IPS-NIHi7 (cell line): ENCODE results near the gene PPP6R1.

Experiments
- DNase-seq: peaks from one replicate; pipeline ENCODE4 v3.0.0; 2012; ENCODE audit warnings: mixed read lengths; ENCODE audit errors: extremely low spot score

PPP6R1 gene

DNA sequence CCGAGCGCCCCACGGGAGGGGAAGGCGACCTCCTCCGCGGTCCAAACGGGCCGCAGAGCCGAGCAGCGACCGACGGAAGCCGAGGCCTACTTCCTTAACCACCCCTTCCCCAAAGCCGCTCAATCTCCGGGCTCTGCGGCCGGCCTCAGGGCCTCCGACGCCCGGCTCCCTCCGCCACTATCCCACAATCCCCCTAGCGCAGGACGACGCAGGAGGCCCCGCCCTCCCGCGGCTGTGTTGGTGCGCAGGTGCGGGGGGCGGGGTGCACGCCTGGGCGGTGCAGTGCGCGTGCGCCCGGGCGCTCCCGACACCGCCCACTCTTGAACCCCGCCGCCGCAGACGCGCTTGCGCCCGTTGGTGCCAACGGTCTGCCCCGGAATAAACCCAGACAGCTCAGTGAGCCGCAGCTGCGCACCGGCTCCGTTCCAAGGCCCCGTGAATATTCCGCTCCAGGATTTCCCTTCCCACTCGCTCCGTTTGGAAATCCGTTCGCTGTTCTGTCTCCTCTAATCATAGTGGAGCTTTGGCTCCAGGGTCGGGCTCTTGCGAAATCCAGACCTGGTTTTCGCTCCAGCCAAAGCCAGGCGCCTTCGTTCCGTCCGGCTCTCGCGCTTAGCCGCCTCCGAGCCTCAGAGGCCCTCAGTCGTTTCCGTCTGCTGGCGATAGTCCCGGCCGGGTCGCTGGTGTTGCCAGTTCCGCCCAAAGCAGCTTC is at the start of gene PPP6R1:
TSS of gene PPP6R1 (minus strand) at position 190 of the 712 bp plus-strand sequence. CDS start 11,914 bp downstream, outside the sequence.
- DNase-seq = peak; percentile 99

DNA sequence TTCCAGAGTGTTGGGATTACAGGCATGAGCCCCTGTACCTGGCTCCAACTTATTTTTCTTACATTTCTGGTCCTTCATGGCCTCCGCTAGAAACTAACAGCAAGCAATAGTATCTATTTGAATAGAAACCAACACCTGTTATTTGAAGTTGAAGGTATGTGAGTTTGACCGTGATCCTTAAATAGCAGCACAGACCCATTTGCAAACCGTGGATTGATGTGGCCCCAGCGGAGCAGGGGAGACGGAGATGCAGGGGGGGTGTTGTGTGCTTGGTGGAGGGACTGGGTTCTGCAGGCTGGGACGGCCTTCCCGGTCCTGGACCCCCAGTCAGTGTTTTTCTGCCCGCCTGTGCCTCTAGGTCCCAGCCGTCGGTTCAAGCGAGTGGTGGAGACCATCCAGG is 49.5 kb upstream of the PPP6R1 start:
- DNase-seq = no peak

GRCh38 chr19:55306712-55307111 is 47.9 kb upstream of the PPP6R1 start:
- no peak for DNase-seq

DNA sequence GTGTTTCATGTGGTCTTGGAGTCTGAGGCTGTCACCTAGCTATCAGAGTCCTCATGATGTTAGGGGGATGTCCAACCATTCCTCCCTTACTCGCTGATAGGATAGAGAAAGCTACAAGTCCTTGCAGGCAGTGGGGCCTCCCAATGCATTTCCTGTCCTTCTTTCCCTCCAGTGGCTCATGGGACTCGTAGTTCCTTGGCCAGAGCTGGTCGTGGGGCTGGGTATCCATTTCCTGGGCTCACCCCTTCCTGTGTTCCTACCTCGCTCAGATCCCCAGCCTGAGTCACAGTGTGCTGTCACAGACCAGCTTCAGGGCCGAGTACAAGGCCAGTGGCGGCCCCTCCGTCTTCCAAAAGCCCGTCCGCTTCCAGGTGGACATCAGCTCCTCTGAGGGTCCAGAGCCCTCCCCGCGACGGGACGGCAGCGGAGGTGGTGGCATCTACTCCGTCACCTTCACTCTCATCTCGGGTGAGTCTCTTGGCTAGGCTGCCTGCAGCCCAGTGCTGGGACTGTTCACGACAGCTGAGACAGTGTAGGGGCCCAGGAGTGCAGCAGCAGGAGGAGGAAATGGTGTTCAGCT is 47.3 kb upstream of the PPP6R1 start:
- DNase-seq = no peak

- DNase-seq = peak; percentile 80
These were observed 46.7 kb upstream of the PPP6R1 start for GRCh38 chr19:55305491-55305890.

DNA sequence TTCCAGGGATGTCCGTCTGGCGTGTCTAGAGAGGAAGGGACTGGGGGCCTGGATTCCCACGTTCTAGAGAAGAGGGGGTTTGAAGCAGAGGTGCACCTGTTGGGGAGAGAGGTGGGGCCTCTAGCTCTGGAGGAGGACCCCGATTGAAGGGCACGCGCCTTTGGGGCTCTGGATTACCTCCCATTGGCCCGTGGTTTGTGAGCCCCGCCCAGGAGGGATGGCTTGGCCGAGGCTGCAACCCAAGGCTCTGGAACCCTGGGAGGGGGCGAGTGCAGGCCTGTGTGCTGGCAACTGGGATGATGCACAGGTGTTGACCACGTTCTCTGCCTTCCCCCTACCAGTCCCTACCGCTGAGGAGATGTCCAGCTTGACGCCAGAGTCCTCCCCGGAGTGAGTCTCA is 46.2 kb upstream of the PPP6R1 start:
- peak; percentile 73 for DNase-seq

DNA sequence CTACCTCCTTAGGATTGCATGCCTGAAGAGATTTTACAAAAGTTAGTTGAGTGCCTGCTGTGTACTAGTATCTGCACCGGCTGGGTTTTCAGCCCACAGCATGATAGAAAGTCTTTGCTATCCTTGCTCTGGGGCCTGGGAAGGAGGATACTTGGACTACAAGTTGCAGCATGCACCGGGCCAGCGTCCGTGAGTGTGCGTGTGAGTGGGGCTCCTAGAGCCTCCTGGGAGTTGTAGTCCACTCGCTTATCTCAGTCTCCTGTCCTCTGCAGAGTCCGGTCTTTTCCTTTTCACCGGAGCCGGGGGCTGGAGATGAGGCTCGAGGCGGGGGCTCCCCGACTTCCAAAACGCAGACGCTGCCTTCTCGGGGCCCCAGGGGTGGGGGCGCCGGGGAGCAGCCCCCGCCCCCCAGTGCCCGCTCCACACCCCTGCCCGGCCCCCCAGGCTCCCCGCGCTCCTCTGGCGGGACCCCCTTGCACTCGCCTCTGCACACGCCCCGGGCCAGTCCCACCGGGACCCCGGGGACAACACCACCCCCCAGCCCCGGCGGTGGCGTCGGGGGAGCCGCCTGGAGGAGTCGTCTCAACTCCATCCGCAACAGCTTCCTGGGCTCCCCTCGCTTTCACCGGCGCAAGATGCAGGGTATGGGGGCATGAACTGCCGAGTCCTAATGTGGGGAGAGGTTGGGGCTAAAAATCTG is 45.6 kb upstream of the PPP6R1 start:
- peak; percentile 76 for DNase-seq

DNA sequence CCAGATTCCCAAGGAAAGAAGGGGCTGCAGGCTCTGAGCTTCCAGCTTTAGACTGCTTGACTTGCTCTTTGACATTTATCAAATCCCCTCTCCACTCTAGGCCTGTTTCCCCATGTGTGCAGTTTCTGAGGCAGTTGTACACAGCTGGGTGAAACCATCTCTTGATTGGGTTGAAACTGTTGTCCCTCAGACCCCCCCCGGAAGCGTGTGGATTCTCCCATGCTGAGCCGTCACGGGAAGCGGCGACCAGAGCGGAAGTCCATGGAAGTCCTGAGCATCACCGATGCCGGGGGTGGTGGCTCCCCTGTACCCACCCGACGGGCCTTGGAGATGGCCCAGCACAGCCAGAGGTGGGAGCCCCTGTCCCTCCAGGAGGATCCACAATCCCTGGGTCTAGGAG is 44.7 kb upstream of the PPP6R1 start:
- DNase-seq = no peak

DNA sequence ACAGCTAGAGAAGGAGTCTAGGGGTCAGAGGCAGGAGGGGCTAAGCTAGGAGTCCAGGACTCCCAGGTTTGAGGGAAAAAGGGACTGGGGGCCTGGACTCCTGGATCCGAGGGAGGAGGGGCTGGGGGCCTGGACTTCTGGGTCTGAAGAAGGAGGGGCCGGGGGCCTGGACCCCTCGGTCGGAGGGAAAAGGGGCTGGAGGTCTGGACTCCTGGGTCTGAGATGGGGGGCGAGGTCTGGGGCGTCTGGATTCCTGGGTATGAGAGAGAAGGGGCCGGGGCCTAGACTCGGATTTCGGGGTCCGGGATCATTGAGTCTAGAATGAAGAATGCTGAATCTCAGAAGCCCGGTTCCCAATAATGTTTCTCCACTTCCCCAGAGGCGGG is 43.5 kb upstream of the PPP6R1 start:
- no peak for DNase-seq

- peak; percentile 98 for DNase-seq
These were observed 42.9 kb upstream of the PPP6R1 start for GRCh38 chr19:55301459-55302317.

- no peak for DNase-seq
These were observed 42.2 kb upstream of the PPP6R1 start for GRCh38 chr19:55300886-55301458.

DNA sequence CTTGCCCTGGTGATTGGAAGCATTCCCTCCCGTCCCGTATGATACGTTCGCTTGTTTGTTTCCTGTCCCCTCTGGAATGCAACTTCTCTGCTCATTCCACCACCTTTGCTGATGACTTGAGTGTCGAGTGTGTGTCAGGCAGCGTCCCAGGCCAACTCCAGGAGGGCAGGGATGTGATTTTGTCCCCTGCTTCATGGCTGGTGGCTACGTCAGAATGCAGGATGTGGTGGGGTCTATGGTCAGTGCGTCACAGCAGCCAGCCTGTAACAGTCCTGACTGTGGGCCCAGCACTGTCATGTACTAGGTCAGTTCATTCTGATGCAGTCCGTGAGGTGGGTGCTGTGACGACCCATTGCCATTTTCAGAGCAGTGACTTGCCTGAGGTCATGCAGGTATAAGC is 41.2 kb upstream of the PPP6R1 start:
- DNase-seq = no peak

GRCh38 chr19:55297267-55297666 is 38.5 kb upstream of the PPP6R1 start:
- no peak for DNase-seq

- DNase-seq = no peak
These were observed 30.4 kb upstream of the PPP6R1 start for GRCh38 chr19:55289117-55289796.

GRCh38 chr19:55287361-55288079 is 28.7 kb upstream of the PPP6R1 start:
- DNase-seq = no peak

- no peak for DNase-seq
These were observed 26.5 kb upstream of the PPP6R1 start for GRCh38 chr19:55285229-55285890.

DNA sequence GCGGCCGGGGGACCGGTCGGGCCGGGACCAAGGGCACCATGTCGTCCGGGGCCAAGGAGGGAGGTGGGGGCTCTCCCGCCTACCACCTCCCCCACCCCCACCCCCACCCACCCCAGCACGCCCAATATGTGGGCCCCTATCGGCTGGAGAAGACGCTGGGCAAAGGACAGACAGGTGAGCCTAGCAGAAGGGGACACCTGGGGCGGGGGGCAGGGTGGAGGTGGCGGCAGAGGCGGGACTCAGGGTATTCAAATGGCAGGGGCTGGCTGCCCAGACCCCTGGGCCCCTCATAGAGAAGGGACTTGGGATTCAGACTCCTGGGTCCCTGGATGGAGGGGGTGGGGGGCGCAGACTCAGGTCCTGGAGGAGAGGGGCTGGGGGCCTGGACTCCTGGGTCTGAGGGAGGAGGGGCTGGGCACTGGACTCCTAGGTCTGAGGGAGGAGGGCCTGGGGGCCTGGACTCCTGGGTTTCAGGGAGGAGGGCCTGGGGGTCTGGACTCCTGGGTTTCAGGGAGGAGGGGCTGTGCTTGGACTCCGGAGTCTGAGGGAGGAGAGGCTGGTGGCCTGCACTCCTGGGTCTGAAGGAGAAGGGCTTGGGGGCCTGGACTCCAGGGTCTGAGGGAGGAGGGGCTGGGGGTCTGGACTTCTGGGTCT is 25.7 kb upstream of the PPP6R1 start:
- DNase-seq = no peak

- peak; percentile 76 for DNase-seq
These were observed 24.9 kb upstream of the PPP6R1 start, which contains the start of gene BRSK1 for GRCh38 chr19:55283548-55284377. Gene BRSK1, plus strand, starts transcription at chr19:55283997. Its CDS starts 446 bp downstream, at chr19:55284443.
